Measurements from ENCODE around the gene IL1RL1. TPM values are rescaled to one million over a fixed set of nuclear protein-coding genes. Genes with fewer than 3 reads are reported as not detected.

The IL1RL1 gene
- total RNA-seq, result 3.1 and 3.3 TPM in 2 replicates

GRCh38 chr2:102310964-102311640 is at the start of gene IL1RL1:
TSS of gene IL1RL1 (plus strand) at chr2:102311563. CDS start at chr2:102338265, 26,702 bp downstream.

GRCh38 chr2:102355526-102356380 is 44.4 kb downstream of the IL1RL1 start, which contains the start of gene IL18R1:
TSS of gene IL18R1 (plus strand) at chr2:102355796. CDS start at chr2:102362661, 6,865 bp downstream.

Other genes with a start within 250 kb of the IL1RL1 start
- gene IL1R1, start 168.8 kb upstream of the IL1RL1 start, total RNA-seq, result 5.3 and 15.3 TPM in 2 replicates
- gene IL1RL2, start 124.5 kb upstream of the IL1RL1 start, total RNA-seq, result not detected in 2 replicates
- 0.65 and 0.82 TPM in 2 replicates for gene IL18R1, start 44.2 kb downstream of the IL1RL1 start, total RNA-seq
- gene IL18RAP, start 111.6 kb downstream of the IL1RL1 start, total RNA-seq, result under 0.01 TPM in 1 of 2 replicates, not detected in the other
- under 0.01 TPM in 2 replicates for gene SLC9A4, start 161.7 kb downstream of the IL1RL1 start, total RNA-seq